Osteoblast (primary cell): Measurements from ENCODE around the gene CEP89. TPM values are rescaled to one million over a fixed set of nuclear protein-coding genes. Genes with fewer than 3 reads are reported as not detected.
"Not testable (repeated sequence)": the region's sequence is repeated elsewhere in the genome, so short reads cannot be mapped to it uniquely, and the experiment has no call there.

Source experiments
- DNase-seq: peaks from one replicate; pipeline ENCODE4 v3.0.0; 2011; ENCODE audit warnings: low spot score, mixed read lengths; ENCODE audit not compliant: insufficient read length; ENCODE audit errors: missing footprints
- H2AFZ ChIP-seq: 2 replicates; pipeline ENCODE4 v1.6.0; 2011; ENCODE audit warnings: mild to moderate bottlenecking, low read length
- H3K27ac ChIP-seq: 2 replicates; pipeline ENCODE4 v1.5.1; 2011; ENCODE audit warnings: mild to moderate bottlenecking, low read depth, low read length, moderate library complexity
- H3K27me3 ChIP-seq: 2 replicates; pipeline ENCODE4 v1.6.0; 2012; ENCODE audit warnings: mild to moderate bottlenecking, control low read depth, inconsistent platforms, low read length, moderate library complexity; ENCODE audit not compliant: insufficient read depth
- H3K36me3 ChIP-seq: 2 replicates; pipeline ENCODE4 v1.5.1; 2011; ENCODE audit warnings: mild to moderate bottlenecking, low read length, control low read depth, moderate library complexity; ENCODE audit not compliant: insufficient read depth
- H3K4me1 ChIP-seq: 2 replicates; pipeline ENCODE4 v1.5.1; 2011; ENCODE audit warnings: mild to moderate bottlenecking, low read length, control low read depth, moderate library complexity; ENCODE audit not compliant: insufficient read depth
- H3K4me2 ChIP-seq: 2 replicates; pipeline ENCODE4 v1.6.0; 2011; ENCODE audit warnings: mild to moderate bottlenecking, low read length; ENCODE audit not compliant: insufficient read depth
- H3K4me3 ChIP-seq: fragments of 200-600 bp; sonication (generic); 3 replicates; pipeline ENCODE4 v1.5.1; 2012; ENCODE audit warnings: mild to moderate bottlenecking, low read length, inconsistent platforms; ENCODE audit not compliant: insufficient read depth
- H3K79me2 ChIP-seq: 2 replicates; pipeline ENCODE4 v1.6.0; 2012; ENCODE audit warnings: mild to moderate bottlenecking, low read length, control low read depth, inconsistent platforms; ENCODE audit not compliant: insufficient read depth
- H3K9me3 ChIP-seq: 2 replicates; pipeline ENCODE4 v1.5.1; 2011; ENCODE audit warnings: low read depth, low read length, control low read depth
- H4K20me1 ChIP-seq: 2 replicates; pipeline ENCODE4 v1.6.0; 2012; ENCODE audit warnings: mild to moderate bottlenecking, low read length, control low read depth; ENCODE audit not compliant: insufficient read depth
- total RNA-seq: library from RNA; depleted of rRNA; stranded (reverse); fragments of >200 nt; gene quantifications from 2 replicates; pipeline ENCODE4 v1.2.3, GENCODE V29; 2012
- TF ChIP-seq, protein P1 (sequence below): IDR thresholded peaks from 2 replicates; pipeline ENCODE4 v1.5.1; 2011; ENCODE audit warnings: mild to moderate bottlenecking, low read depth, low read length, moderate library complexity; ENCODE audit errors: extremely low read depth

CEP89 gene
- total RNA-seq, 1 donor, result 18.5 TPM

DNA sequence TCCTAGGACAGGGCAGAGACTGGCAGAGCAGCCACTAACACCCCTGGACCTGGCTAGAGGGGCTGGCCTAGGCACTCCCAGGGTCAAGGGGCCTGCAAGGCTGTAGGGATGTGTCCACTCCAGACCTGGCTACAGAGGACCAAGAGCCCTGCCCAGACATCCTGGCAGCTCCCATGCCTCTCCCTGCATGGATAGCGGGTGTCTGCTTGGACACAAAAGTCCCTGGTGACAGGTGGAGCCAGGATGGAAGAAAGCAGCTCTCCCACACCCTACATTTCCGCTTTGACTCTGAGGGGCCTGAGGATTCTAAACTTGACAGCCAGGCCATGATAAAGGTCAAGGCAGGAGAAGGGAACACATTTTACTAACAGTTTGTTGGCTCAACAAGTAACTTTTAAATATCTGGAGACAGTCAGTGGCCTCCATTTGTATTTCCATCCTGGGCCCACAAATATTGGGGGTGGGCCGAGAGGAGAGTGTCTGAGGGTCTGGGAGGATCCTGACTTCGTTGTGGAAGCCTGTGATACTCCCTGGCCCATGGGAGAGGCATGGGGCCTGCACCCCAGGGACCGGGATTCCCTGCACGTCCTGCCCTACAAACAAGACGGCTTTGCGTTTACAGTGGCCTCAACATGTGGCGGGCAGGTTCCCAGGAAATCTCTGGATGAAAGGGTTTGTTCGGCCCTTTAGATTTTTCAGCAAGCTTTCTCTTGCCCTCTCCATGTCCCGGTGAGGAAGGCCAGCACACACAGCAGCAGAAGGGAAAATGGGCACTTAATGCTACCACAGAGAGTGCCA lies 82.4 kb downstream of the CEP89 start:
- TF ChIP-seq, protein P1, sequence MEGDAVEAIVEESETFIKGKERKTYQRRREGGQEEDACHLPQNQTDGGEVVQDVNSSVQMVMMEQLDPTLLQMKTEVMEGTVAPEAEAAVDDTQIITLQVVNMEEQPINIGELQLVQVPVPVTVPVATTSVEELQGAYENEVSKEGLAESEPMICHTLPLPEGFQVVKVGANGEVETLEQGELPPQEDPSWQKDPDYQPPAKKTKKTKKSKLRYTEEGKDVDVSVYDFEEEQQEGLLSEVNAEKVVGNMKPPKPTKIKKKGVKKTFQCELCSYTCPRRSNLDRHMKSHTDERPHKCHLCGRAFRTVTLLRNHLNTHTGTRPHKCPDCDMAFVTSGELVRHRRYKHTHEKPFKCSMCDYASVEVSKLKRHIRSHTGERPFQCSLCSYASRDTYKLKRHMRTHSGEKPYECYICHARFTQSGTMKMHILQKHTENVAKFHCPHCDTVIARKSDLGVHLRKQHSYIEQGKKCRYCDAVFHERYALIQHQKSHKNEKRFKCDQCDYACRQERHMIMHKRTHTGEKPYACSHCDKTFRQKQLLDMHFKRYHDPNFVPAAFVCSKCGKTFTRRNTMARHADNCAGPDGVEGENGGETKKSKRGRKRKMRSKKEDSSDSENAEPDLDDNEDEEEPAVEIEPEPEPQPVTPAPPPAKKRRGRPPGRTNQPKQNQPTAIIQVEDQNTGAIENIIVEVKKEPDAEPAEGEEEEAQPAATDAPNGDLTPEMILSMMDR, result no peak

DNA sequence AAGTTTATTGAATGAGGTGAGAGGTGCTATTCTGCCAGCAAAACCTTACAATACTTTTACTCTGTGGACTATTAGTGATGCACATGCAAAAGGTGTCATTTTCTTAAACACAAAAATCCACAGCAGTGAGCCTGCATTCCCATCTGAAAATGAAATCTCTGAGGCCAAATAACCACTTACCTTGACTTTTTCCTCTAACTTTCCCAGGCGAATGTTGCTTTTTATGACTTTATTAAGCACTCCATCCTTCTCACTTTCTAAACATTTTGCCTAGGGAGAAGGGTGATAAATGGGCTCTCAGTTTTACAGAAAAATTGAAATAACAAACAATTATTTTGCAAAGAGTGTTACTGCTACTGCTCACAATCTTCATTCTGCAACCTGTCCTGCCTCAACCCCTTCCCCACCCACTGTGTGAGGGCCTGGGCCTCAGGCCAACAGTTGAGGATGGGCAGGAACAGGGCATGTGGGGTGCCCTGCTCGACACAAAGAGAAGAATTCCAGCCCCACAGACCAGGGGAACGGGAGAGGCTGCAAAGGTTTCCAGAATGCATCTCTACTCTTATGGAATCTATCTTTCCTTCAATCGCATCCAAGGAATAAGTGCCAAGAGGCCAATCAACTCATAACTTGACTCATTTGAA lies 84.1 kb downstream of the CEP89 start:
- DNase-seq, result no peak
- H3K9me3 ChIP-seq, result no peaks in the 10 kb centered on the region
- TF ChIP-seq, protein P1, result no peak
- H3K27me3 ChIP-seq, result no peaks in the 10 kb centered on the region
- no peak overlapping the region for H2AFZ ChIP-seq
- no peak overlapping the region for H3K4me3 ChIP-seq
- no peaks in the 10 kb centered on the region for H3K79me2 ChIP-seq
- no peak overlapping the region for H3K4me2 ChIP-seq
- H4K20me1 ChIP-seq, result no peaks in the 10 kb centered on the region
- H3K36me3 ChIP-seq, result peaks cover 8% of the 10 kb centered on the region
- no peak overlapping the region for H3K27ac ChIP-seq
- no peaks in the 10 kb centered on the region for H3K4me1 ChIP-seq

More for the DNA sequence above, 82.4 kb downstream of the CEP89 start:
- Histone ChIP-seq H3K4me3 (no peak overlapping the region), H3K27me3 (no peaks in the 10 kb centered on the region), H3K4me2 (no peak overlapping the region), H4K20me1 (no peaks in the 10 kb centered on the region), H3K36me3 (peaks cover 16% of the 10 kb centered on the region), H3K4me1 (no peaks in the 10 kb centered on the region), H3K79me2 (no peaks in the 10 kb centered on the region), H3K27ac (no peak overlapping the region), H3K9me3 (peaks cover 3% of the 10 kb centered on the region), H2AFZ (no peak overlapping the region)
- DNase-seq, result no peak

DNA sequence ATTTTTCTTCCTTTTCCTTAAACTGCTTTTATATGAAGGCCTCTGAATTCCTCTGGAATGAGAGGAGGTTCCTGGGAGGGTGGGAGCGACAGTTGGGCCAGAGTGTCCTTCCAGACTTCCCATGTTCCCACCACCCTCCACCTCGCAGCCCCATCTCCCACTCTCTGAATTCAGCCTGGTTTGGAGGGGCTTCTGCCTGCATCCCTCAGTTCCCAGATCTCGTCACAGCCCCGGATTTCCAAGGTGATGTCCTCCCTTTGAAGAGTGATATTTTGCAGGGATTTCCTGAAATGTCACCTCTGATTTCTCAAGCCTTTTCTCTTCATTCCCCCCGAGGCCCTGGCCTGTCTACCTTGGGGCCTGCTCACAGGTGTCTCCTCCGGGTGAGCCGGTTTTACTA lies 85.5 kb downstream of the CEP89 start:
- no peak overlapping the region for H2AFZ ChIP-seq
- no peak overlapping the region for H3K4me3 ChIP-seq
- peaks cover 4% of the 10 kb centered on the region for H3K36me3 ChIP-seq
- H4K20me1 ChIP-seq, result no peaks in the 10 kb centered on the region
- H3K27ac ChIP-seq, result no peak overlapping the region
- no peaks in the 10 kb centered on the region for H3K79me2 ChIP-seq
- no peaks in the 10 kb centered on the region for H3K9me3 ChIP-seq
- H3K4me2 ChIP-seq, result no peak overlapping the region
- no peaks in the 10 kb centered on the region for H3K27me3 ChIP-seq
- TF ChIP-seq, protein P1, result no peak
- no peaks in the 10 kb centered on the region for H3K4me1 ChIP-seq
- peak; percentile 55 for DNase-seq

DNA sequence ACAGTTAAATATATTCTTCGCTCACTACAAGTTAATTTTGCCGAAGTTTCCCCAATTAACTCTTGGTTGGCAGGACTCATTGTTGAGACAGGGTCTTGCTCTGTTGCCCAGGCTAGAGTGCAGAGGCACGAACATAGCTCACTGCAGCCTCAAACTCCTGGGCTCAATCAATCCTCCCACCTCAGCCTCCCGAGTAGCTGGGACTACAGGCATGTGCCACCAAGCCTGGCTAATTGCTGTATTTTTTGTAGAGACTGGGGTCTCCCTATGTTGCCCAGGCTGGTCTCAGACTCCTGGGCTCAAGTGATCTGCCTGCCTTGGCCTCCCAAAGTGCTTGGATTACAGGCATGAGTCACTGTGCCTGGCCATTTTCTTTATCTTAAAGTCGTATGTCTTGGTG lies 86.5 kb downstream of the CEP89 start:
- H3K27me3 ChIP-seq, DNase-seq: not testable (repeated sequence)

More for the DNA sequence above, 86.5 kb downstream of the CEP89 start:
- H2AFZ ChIP-seq, H3K4me3 ChIP-seq, H3K9me3 ChIP-seq, H3K4me2 ChIP-seq, H3K36me3 ChIP-seq, H3K4me1 ChIP-seq, H3K79me2 ChIP-seq, H3K27ac ChIP-seq, H4K20me1 ChIP-seq: not testable (repeated sequence)
